GF-D8 (cell line): ENCODE results near the gene FAM170B.

Experiments used
- DNase-seq: peaks from one replicate; lab custom pipeline; 2025; lab: John Stamatoyannopoulos, UW

The FAM170B gene

GRCh38 chr10:49152037-49152436 is 18.2 kb upstream of the FAM170B start:
- DNase-seq = no peak

GRCh38 chr10:49151481-49151880 is 17.7 kb upstream of the FAM170B start:
- no peak for DNase-seq

GRCh38 chr10:49151025-49151445 is 17.2 kb upstream of the FAM170B start:
- DNase-seq = peak; percentile 1

GRCh38 chr10:49150426-49150825 is 16.6 kb upstream of the FAM170B start:
- no peak for DNase-seq

GRCh38 chr10:49149881-49150280 is 16.1 kb upstream of the FAM170B start:
- DNase-seq = no peak

- DNase-seq = no peak
These were observed 10.4 kb upstream of the FAM170B start for GRCh38 chr10:49144058-49144720.

- no peak for DNase-seq
These were observed 9.4 kb upstream of the FAM170B start for GRCh38 chr10:49143249-49143648.

GRCh38 chr10:49141541-49142332 is 7.9 kb upstream of the FAM170B start:
- DNase-seq = no peak

GRCh38 chr10:49140304-49141177 is 6.7 kb upstream of the FAM170B start:
- no peak for DNase-seq

- DNase-seq = no peak
These were observed 6.0 kb upstream of the FAM170B start for GRCh38 chr10:49139846-49140195.

- DNase-seq = no peak
These were observed 5.4 kb upstream of the FAM170B start for GRCh38 chr10:49139028-49139845.

GRCh38 chr10:49138361-49138891 is 4.6 kb upstream of the FAM170B start:
- DNase-seq = no peak

GRCh38 chr10:49136525-49136924 is 2.7 kb upstream of the FAM170B start:
- DNase-seq = no peak

- DNase-seq = peak; percentile 19
These were observed 1.9 kb upstream of the FAM170B start for GRCh38 chr10:49135575-49136313.

- peak; percentile 28 for DNase-seq
These were observed 506 bp upstream of the FAM170B start for GRCh38 chr10:49134327-49134726.

- no peak for DNase-seq
These were observed 1.5 kb downstream of the FAM170B start for GRCh38 chr10:49132362-49132737.

- DNase-seq = no peak
These were observed 2.1 kb downstream of the FAM170B start for GRCh38 chr10:49131507-49132361.

GRCh38 chr10:49129376-49129775 is 4.4 kb downstream of the FAM170B start:
- DNase-seq = no peak

GRCh38 chr10:49128854-49129253 is 5.0 kb downstream of the FAM170B start:
- no peak for DNase-seq
